K562 (cell line): ENCODE results near the gene GPER1. TPM values are rescaled to one million over a fixed set of nuclear protein-coding genes. Genes with fewer than 3 reads are reported as not detected.

Experiments used
- ATAC-seq: fragments of 200-7000 bp; cut with Tn5 transposase; 3 replicates; pipeline ENCODE4 v1.9.1; 2020; ENCODE audit warnings: moderate library complexity
- BruUV-seq: library from RNA; stranded (reverse); fragments of 400-500 nt; replicated peaks from 2 replicates; lab custom pipeline; 2021; lab: Mats Ljungman, UMichigan
- CTCF ChIA-PET: fragments of 300-600 bp; formaldehyde crosslinking; extraction: SDS; loops from one replicate; lab custom pipeline; 2021; ENCODE audit warnings: low intra/inter-chr PET ratio; lab: Yijun Ruan, JAX
- POLR2A ChIA-PET: fragments of 300-600, 350-650 bp; sonication (Branson Sonifier 250); formaldehyde crosslinking; extraction: SDS; loops from one replicate; lab custom pipeline; 2021; ENCODE audit warnings: antibody characterized with exemption, inconsistent platforms; lab: Yijun Ruan, JAX
- DNase-seq, 4 experiments: peaks; one replicate each; pipeline versions ENCODE4 v3.0.0 to v3.0.0-alpha.2; 2011 to 2018; ENCODE audit warnings: low spot score in 3 of 4, mixed read lengths in 3 of 4; ENCODE audit errors: extremely low read depth in 1 of 4
- FAIRE-seq: peaks from 2 replicates; lab custom pipeline; 2011; peaks lifted over from hg19 to GRCh38; lab: Jason Lieb, UNC
- H2AFZ ChIP-seq: 2 replicates; pipeline ENCODE4 v1.6.0; 2011; ENCODE audit warnings: low read depth, low read length, control low read depth, inconsistent platforms
- H3K27ac ChIP-seq: fragments of 200-600 bp; 3 replicates; pipeline ENCODE4 v1.8.0; 2011; ENCODE audit warnings: low read depth, mild to moderate bottlenecking, control low read depth, inconsistent platforms, low read length, moderate library complexity, mixed read lengths; ENCODE audit errors: extremely low read depth
- H3K27me3 ChIP-seq, 2 experiments: fragments of 300-600 bp in 1 of 2; 2 replicates in 1 of 2; 3 replicates in 1 of 2; pipeline versions ENCODE4 v1.6.0 to v1.8.0; 2011; ENCODE audit warnings: inconsistent platforms in 2 of 2, low read length in 2 of 2, mild to moderate bottlenecking in 1 of 2, mixed read lengths in 1 of 2, moderate library complexity in 1 of 2; ENCODE audit not compliant: control insufficient read depth in 2 of 2, insufficient read depth in 2 of 2
- H3K36me3 ChIP-seq: fragments of 300-600 bp; 3 replicates; pipeline ENCODE4 v1.8.0; 2011; ENCODE audit warnings: mild to moderate bottlenecking, low read length, inconsistent platforms; ENCODE audit not compliant: control insufficient read depth, insufficient read depth
- H3K4me1 ChIP-seq, 2 experiments: fragments of 200-600 bp in 1 of 2; replicated peaks in 1 of 2; 2 replicates in 1 of 2; 3 replicates in 1 of 2; pipeline versions ENCODE4 v1.5.1 to v1.8.0; 2011; ENCODE audit warnings: inconsistent platforms in 2 of 2, low read length in 2 of 2, mild to moderate bottlenecking in 1 of 2, mixed read lengths in 1 of 2, moderate library complexity in 1 of 2; ENCODE audit not compliant: control insufficient read depth in 2 of 2, insufficient read depth in 2 of 2
- H3K4me2 ChIP-seq: 2 replicates; pipeline ENCODE4 v1.6.1; 2011; ENCODE audit warnings: low read length, control low read depth, inconsistent platforms, mixed read lengths; ENCODE audit not compliant: insufficient read depth
- H3K4me3 ChIP-seq: fragments of 200-600 bp; sonication (generic), shearing (Covaris generic); 2 replicates; pipeline ENCODE4 v1.5.1; 2016; ENCODE audit warnings: control low read depth, inconsistent platforms
- H3K79me2 ChIP-seq: fragments of 200-600 bp; 3 replicates; pipeline ENCODE4 v1.8.0; 2011; ENCODE audit warnings: low read length, inconsistent platforms; ENCODE audit not compliant: control insufficient read depth, insufficient read depth
- H3K9ac ChIP-seq, 2 experiments: 2 replicates each; pipeline versions ENCODE4 v1.6.0 to v1.6.1; 2011; ENCODE audit warnings: low read depth in 2 of 2, low read length in 2 of 2, control low read depth in 1 of 2, inconsistent platforms in 1 of 2, mild to moderate bottlenecking in 1 of 2, mixed read lengths in 1 of 2; ENCODE audit not compliant: insufficient read depth in 1 of 2
- H3K9me1 ChIP-seq: one replicate; pipeline ENCODE4 v1.6.0; 2011; ENCODE audit warnings: inconsistent platforms, mild to moderate bottlenecking, low read length, moderate library complexity; ENCODE audit not compliant: control insufficient read depth, insufficient read depth
- H3K9me3 ChIP-seq: replicated peaks from 2 replicates; pipeline ENCODE4 v1.5.1; 2011; ENCODE audit warnings: low read depth, low read length, inconsistent platforms; ENCODE audit not compliant: control insufficient read depth, insufficient read depth
- H4K20me1 ChIP-seq: replicated peaks from 2 replicates; pipeline ENCODE4 v1.6.1; 2011; ENCODE audit warnings: low read length, inconsistent platforms, mixed read lengths; ENCODE audit not compliant: control insufficient read depth, insufficient read depth
- CREBBP ChIP-seq: IDR thresholded peaks from one replicate; pipeline ENCODE4 v1.6.1; 2012; ENCODE audit warnings: low read depth, mild to moderate bottlenecking, control low read depth, inconsistent platforms, low read length
- FOXJ2 ChIP-seq: fragments of 200-800 bp; sonication (Bioruptor generic); IDR thresholded peaks from 2 replicates; pipeline ENCODE4 v1.6.1; 2016; ENCODE audit warnings: missing genetic modification characterization, missing compliant biosample characterization
- KAT2B ChIP-seq: IDR thresholded peaks from one replicate; pipeline ENCODE4 v1.6.1; 2012; ENCODE audit warnings: low read depth, mild to moderate bottlenecking, control low read depth, inconsistent platforms, low read length, moderate library complexity
- NR4A1 ChIP-seq, 2 experiments: fragments of 250-450 bp in 1 of 2; fragments of 450-650 bp in 1 of 2; sonication (Bioruptor Pico) in 1 of 2; IDR thresholded peaks; 2 replicates each; pipeline versions ENCODE4 v1.4.0 to v1.6.1; 2016 to 2020; ENCODE audit warnings: mild to moderate bottlenecking in 2 of 2, missing compliant biosample characterization in 1 of 2, missing genetic modification characterization in 1 of 2, moderate library complexity in 1 of 2
- PPARD ChIP-seq: fragments of 250-450 bp; sonication (Bioruptor Pico); IDR thresholded peaks from 2 replicates; pipeline ENCODE4 v1.8.0; 2022; ENCODE audit warnings: inconsistent platforms, mild to moderate bottlenecking, moderate library complexity
- RFX1 ChIP-seq: fragments of 450-650 bp; IDR thresholded peaks from 2 replicates; pipeline ENCODE4 v1.6.1; 2016; ENCODE audit warnings: mild to moderate bottlenecking, moderate library complexity
- SMAD4 ChIP-seq: fragments of 250-450 bp; sonication (Bioruptor Pico); conservative IDR thresholded peaks from 2 replicates; pipeline ENCODE4 v1.8.0; 2021; ENCODE audit warnings: inconsistent platforms, mild to moderate bottlenecking, moderate library complexity
- SOX6 ChIP-seq: fragments of 450-650 bp; IDR thresholded peaks from 2 replicates; pipeline ENCODE4 v1.6.1; 2014; ENCODE audit warnings: mild to moderate bottlenecking
- TEAD4 ChIP-seq, 2 experiments: sonication (generic) in 1 of 2; formaldehyde crosslinking in 1 of 2; IDR thresholded peaks; 2 replicates each; pipeline versions ENCODE4 v1.6.1 to v1.8.0; 2012 to 2022; ENCODE audit warnings: borderline replicate concordance in 1 of 2, inconsistent platforms in 1 of 2, low read length in 1 of 2, mild to moderate bottlenecking in 1 of 2, missing genetic modification reagents in 1 of 2
- ZBTB17 ChIP-seq: fragments of 450-650 bp; formaldehyde crosslinking; IDR thresholded peaks from 2 replicates; pipeline ENCODE4 v1.4.0; 2020; ENCODE audit warnings: mild to moderate bottlenecking
- ZBTB9 ChIP-seq: fragments of 450-650 bp; formaldehyde crosslinking; IDR thresholded peaks from 2 replicates; pipeline ENCODE4 v1.4.0; 2020; ENCODE audit warnings: mild to moderate bottlenecking, moderate library complexity
- ZNF740 ChIP-seq, 3 experiments: fragments of 200-800 bp in 1 of 3; sonication (Bioruptor generic) in 1 of 3; sonication (generic) in 1 of 3; formaldehyde crosslinking in 1 of 3; IDR thresholded peaks; 2 replicates each; pipeline versions ENCODE4 v1.6.1 to v1.8.0; 2016 to 2022; ENCODE audit warnings: mild to moderate bottlenecking in 2 of 3, missing compliant biosample characterization in 2 of 3, missing genetic modification characterization in 2 of 3, missing genetic modification reagents in 1 of 3
- whole genome bisulfite sequencing: fragments of 100-300 bp; shearing (Covaris generic); methylation state at CpG from one replicate; pipeline ENCODE4 v1.1.6; 2016; ENCODE audit warnings: low coverage, mixed read lengths; ENCODE audit not compliant: insufficient coverage; ENCODE audit errors: missing lambda C conversion rate; 5-methylcytosine and 5-hydroxymethylcytosine counted together
- in situ Hi-C: fragments of 300-500 bp; cut with MboI; formaldehyde crosslinking; loops from 4 replicates; pipeline ENCODE4 v1.15.0; 2018; ENCODE audit warnings: inconsistent platforms, mixed read lengths
- intact Hi-C: fragments of 100-400 bp; cut with micrococcal nuclease; formaldehyde crosslinking; loops from 2 replicates; pipeline ENCODE4 v1.14.2; 2022
- polyA plus RNA-seq, 8 experiments: library from polyadenylated mRNA; depleted of rRNA in 4 of 8; stranded (reverse) in 5 of 8; unstranded in 3 of 8; fragments of >200 nt; fragmentation: Nextera tagmentation in 2 of 8; fragmentation: Illumina TruSeq in 1 of 8; extraction: Ambion mirVana in 2 of 8; extraction: Trizol in 1 of 8; gene quantifications; 2 replicates each; pipeline versions ENCODE4 v1.2.1 to v1.2.3, GENCODE V29; 2011 to 2014; ENCODE audit warnings: inconsistent platforms in 1 of 8, missing spikeins in 1 of 8
- total RNA-seq, 7 experiments: library from RNA; depleted of rRNA in 6 of 7; stranded (reverse); fragments of >200 nt in 6 of 7; fragmentation: Illumina TruSeq in 2 of 7; extraction: Trizol in 2 of 7; gene quantifications; 2 replicates each; pipeline versions ENCODE4 v1.2.1 to v1.2.3, GENCODE V29; 2011 to 2021; ENCODE audit warnings: low replicate concordance in 1 of 7
- TF ChIP-seq, protein P1 (sequence below), 2 experiments: fragments of 200-800 bp in 1 of 2; sonication (Bioruptor generic) in 1 of 2; sonication (generic) in 1 of 2; formaldehyde crosslinking in 1 of 2; IDR thresholded peaks in 1 of 2; conservative IDR thresholded peaks in 1 of 2; 2 replicates each; pipeline versions ENCODE4 v1.5.0 to v1.6.1; 2016 to 2020; ENCODE audit warnings: missing compliant biosample characterization in 1 of 2, missing genetic modification characterization in 1 of 2, missing genetic modification reagents in 1 of 2

The GPER1 gene
- total and polyA plus RNA-seq, 9 of the 15 experiments (the other 6 are each of a cell fraction or from before 2014, with no cell fraction given) = 0.04 to 0.09 (median 0.08) TPM; not detected in 6

DNA sequence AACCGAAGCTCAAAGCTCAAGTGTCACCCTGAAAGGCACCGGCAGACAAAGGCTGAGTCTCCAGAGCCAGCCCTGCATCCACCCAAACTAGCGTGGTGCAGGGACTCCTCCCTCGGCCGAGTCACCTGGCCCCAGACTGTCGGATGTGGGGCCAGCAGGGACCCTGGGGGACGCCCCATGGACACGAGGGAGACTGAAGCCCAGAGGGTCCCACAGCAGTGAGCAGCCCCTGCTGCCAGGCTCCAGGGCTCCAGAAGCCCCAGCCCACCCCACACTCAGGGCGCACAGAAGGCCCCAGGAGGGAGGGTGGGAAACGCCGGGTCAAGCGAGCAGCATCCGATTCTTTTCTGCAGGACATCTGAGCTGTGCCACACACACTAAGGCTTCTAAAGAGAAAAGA is 23.3 kb upstream of the GPER1 start:
- ATAC-seq (no peak), DNase-seq (no peak), FAIRE-seq (no peak)
- H2AFZ ChIP-seq = no peak overlapping the region
- no peaks in the 10 kb centered on the region for H3K9me3 ChIP-seq
- no peaks in the 10 kb centered on the region for H3K27me3 ChIP-seq
- POLR2A ChIA-PET = interaction anchor here (1.8 kb wide), 1 partner anchor 72 kb away, joined by 7 read pairs; no protein-coding TSS in a partner anchor
- H3K36me3 ChIP-seq = no peaks in the 10 kb centered on the region
- in situ Hi-C loops = loop anchor here (5.0 kb wide), 1 partner anchor 67 kb away; no protein-coding TSS in a partner anchor
- H3K4me3 ChIP-seq = no peak overlapping the region
- WGBS = 71% methylated on average over 11 of the region's 13 CpGs
- CTCF ChIA-PET = interaction anchor here (4.6 kb wide), 1 partner anchor 71 kb away, joined by 111 read pairs; no protein-coding TSS in a partner anchor
- no peaks in the 10 kb centered on the region for H3K79me2 ChIP-seq
- H4K20me1 ChIP-seq = peaks cover 13% of the 10 kb centered on the region; the same call in 1 of the 2 replicates
- no TSS peak for BruUV-seq
- peaks cover 3% of the 10 kb centered on the region for H3K9me1 ChIP-seq
- peaks cover 15 to 56% of the 10 kb centered on the region in 2 experiments for H3K4me1 ChIP-seq
- no peak overlapping the region for H3K27ac ChIP-seq
- peak overlapping the region in 1 of 2 experiments; percentile 68; a peak in 2 of 4 replicates for H3K9ac ChIP-seq
- intact Hi-C loops = loop anchor here (2.0 kb wide), 1 partner anchor 112 kb away; no protein-coding TSS in a partner anchor
- H3K4me2 ChIP-seq = no peak overlapping the region
- TF ChIP-seq CREBBP = no peak
- TF ChIP-seq TEAD4 (IDR thresholded peaks at IDR 0.05; ENCODE audit: low read length) = no peak
- TF ChIP-seq TEAD4 (CRISPR knock-in tag; IDR thresholded peaks at IDR 0.05; ENCODE audit: borderline replicate concordance) = no peak
- TF ChIP-seq KAT2B = no peak
- TF ChIP-seq SMAD4 (CRISPR knock-in tag) = no peak
- TF ChIP-seq PPARD (CRISPR knock-in tag) = no peak
- TF ChIP-seq SOX6 = no peak
- TF ChIP-seq ZBTB9 (CRISPR knock-in tag) = no peak
- TF ChIP-seq, protein P1, sequence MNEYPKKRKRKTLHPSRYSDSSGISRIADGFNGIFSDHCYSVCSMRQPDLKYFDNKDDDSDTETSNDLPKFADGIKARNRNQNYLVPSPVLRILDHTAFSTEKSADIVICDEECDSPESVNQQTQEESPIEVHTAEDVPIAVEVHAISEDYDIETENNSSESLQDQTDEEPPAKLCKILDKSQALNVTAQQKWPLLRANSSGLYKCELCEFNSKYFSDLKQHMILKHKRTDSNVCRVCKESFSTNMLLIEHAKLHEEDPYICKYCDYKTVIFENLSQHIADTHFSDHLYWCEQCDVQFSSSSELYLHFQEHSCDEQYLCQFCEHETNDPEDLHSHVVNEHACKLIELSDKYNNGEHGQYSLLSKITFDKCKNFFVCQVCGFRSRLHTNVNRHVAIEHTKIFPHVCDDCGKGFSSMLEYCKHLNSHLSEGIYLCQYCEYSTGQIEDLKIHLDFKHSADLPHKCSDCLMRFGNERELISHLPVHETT (CRISPR knock-in tag; conservative IDR thresholded peaks at IDR 0.05 in 1 of 2, IDR thresholded peaks at IDR 0.05 in 1 of 2) = no peak
- TF ChIP-seq RFX1 = no peak
- TF ChIP-seq ZBTB17 (CRISPR knock-in tag) = no peak
- no peak for TF ChIP-seq FOXJ2
- no peak for TF ChIP-seq NR4A1 (CRISPR knock-in tag; IDR thresholded peaks at IDR 0.05)
- TF ChIP-seq NR4A1 (tag; IDR thresholded peaks at IDR 0.05) = no peak
- no peak for TF ChIP-seq ZNF740 (CRISPR knock-in tag; IDR thresholded peaks at IDR 0.05)
- TF ChIP-seq ZNF740 (tag; IDR thresholded peaks at IDR 0.05) = no peak
